ENCODE results near the gene GRK4. TPM values are rescaled to one million over a fixed set of nuclear protein-coding genes. Genes with fewer than 3 reads are reported as not detected.
"Not testable (repeated sequence)": the region's sequence is repeated elsewhere in the genome, so short reads cannot be mapped to it uniquely, and the experiment has no call there.

Gene GRK4
- total RNA-seq = 1 to 10 TPM in 2 of 3 donors, under 1 TPM in 1; 0.87 to 8.9 (median 3.9) TPM
- long read RNA-seq, donor 1, transcript GRK4-204 (2 exons, 2,136 nt) = major isoform, 5 of 6 reads
- long read RNA-seq, donor 1, partial matches to known transcripts = 0 of 6 reads
- long read RNA-seq, donor 1, other reads (novel, unspliced or antisense) = 1 of 6 reads
- long read RNA-seq, donor 2 = 0 reads

- H3K4me1 ChIP-seq (ENCODE audit: low read depth) = peaks cover 18% of the 10 kb centered on the region
- DNase-seq (peak; percentile 97 to 99 (median 98)), ATAC-seq (peak; percentile 97)
- TF ChIP-seq CTCF (IDR thresholded peaks at IDR 0.05) = peak; percentile 34
- intact Hi-C loops (cut with DNase I, micrococcal nuclease) = no loop called here
- no peaks in the 10 kb centered on the region for H3K36me3 ChIP-seq (ENCODE audit: low read depth)
- H3K9me3 ChIP-seq = no peaks in the 10 kb centered on the region
- peak within 1 kb of the TSS; percentile 72 for H3K4me3 ChIP-seq
Measured at GRCh38 chr4:2963175-2963965, at the start of gene GRK4, which contains the start of gene NOP14. GRK4 (plus strand) TSS chr4:2963571; CDS start chr4:2964071, 500 bp downstream. NOP14 (minus strand) TSS chr4:2963406; CDS start chr4:2963319, 87 bp downstream.

- no peak for ATAC-seq
- DNase-seq = peak in 1 of 3 donors; percentile 36
- Histone ChIP-seq H3K4me1 (ENCODE audit: low read depth) (no peaks in the 10 kb centered on the region), H3K9me3 (no peaks in the 10 kb centered on the region), H3K4me3 (no peak overlapping the region), H3K36me3 (ENCODE audit: low read depth) (peaks cover 13% of the 10 kb centered on the region)
- intact Hi-C loops (cut with DNase I, micrococcal nuclease) = no loop called here
- TF ChIP-seq CTCF (IDR thresholded peaks at IDR 0.05) = no peak
Measured at GRCh38 chr4:2914256-2915126, 48.9 kb upstream of the GRK4 start.

GRCh38 chr4:2915789-2916188 is 47.6 kb upstream of the GRK4 start:
- no peaks in the 10 kb centered on the region for H3K4me1 ChIP-seq (ENCODE audit: low read depth)
- ATAC-seq = no peak
- DNase-seq = peak in 1 of 3 donors; percentile 34
- TF ChIP-seq CTCF (IDR thresholded peaks at IDR 0.05) = no peak
- intact Hi-C loops (cut with DNase I, micrococcal nuclease) = no loop called here
- H3K9me3 ChIP-seq = no peaks in the 10 kb centered on the region
- peaks cover 13% of the 10 kb centered on the region for H3K36me3 ChIP-seq (ENCODE audit: low read depth)
- H3K4me3 ChIP-seq = no peak overlapping the region

- ATAC-seq; DNase-seq; H3K36me3 ChIP-seq (ENCODE audit: low read depth); H3K9me3 ChIP-seq; intact Hi-C loops (cut with DNase I, micrococcal nuclease); H3K4me3 ChIP-seq; H3K4me1 ChIP-seq (ENCODE audit: low read depth): not testable (repeated sequence)
Measured at GRCh38 chr4:2916696-2917095, 46.7 kb upstream of the GRK4 start.

GRCh38 chr4:2918300-2918699 is 45.1 kb upstream of the GRK4 start:
- ATAC-seq; DNase-seq; H3K36me3 ChIP-seq (ENCODE audit: low read depth); H3K4me3 ChIP-seq; H3K4me1 ChIP-seq (ENCODE audit: low read depth); intact Hi-C loops (cut with DNase I, micrococcal nuclease); H3K9me3 ChIP-seq: not testable (repeated sequence)

GRCh38 chr4:2918714-2919113 is 44.7 kb upstream of the GRK4 start:
- H3K4me1 ChIP-seq (ENCODE audit: low read depth); H3K4me3 ChIP-seq; H3K9me3 ChIP-seq; intact Hi-C loops (cut with DNase I, micrococcal nuclease); DNase-seq; H3K36me3 ChIP-seq (ENCODE audit: low read depth); ATAC-seq: not testable (repeated sequence)

GRCh38 chr4:2922453-2923101 is 40.8 kb upstream of the GRK4 start:
- H3K36me3 ChIP-seq (ENCODE audit: low read depth); DNase-seq; intact Hi-C loops (cut with DNase I, micrococcal nuclease); H3K4me1 ChIP-seq (ENCODE audit: low read depth); H3K9me3 ChIP-seq; H3K4me3 ChIP-seq; ATAC-seq: not testable (repeated sequence)
